C4-2B (cell line): Measurements from ENCODE around the gene AGAP1.

Experiments
- H3K27ac ChIP-seq: fragments of 450-650 bp; 2 replicates; pipeline ENCODE4 v1.5.1; 2017
- CTCF ChIP-seq: fragments of 450-650 bp; conservative IDR thresholded peaks from 2 replicates; pipeline ENCODE4 v1.5.1; 2017; ENCODE audit warnings: mild to moderate bottlenecking
- ZFX ChIP-seq: fragments of 450-650 bp; IDR thresholded peaks from 2 replicates; pipeline ENCODE4 v1.6.1; 2017

AGAP1 gene

DNA sequence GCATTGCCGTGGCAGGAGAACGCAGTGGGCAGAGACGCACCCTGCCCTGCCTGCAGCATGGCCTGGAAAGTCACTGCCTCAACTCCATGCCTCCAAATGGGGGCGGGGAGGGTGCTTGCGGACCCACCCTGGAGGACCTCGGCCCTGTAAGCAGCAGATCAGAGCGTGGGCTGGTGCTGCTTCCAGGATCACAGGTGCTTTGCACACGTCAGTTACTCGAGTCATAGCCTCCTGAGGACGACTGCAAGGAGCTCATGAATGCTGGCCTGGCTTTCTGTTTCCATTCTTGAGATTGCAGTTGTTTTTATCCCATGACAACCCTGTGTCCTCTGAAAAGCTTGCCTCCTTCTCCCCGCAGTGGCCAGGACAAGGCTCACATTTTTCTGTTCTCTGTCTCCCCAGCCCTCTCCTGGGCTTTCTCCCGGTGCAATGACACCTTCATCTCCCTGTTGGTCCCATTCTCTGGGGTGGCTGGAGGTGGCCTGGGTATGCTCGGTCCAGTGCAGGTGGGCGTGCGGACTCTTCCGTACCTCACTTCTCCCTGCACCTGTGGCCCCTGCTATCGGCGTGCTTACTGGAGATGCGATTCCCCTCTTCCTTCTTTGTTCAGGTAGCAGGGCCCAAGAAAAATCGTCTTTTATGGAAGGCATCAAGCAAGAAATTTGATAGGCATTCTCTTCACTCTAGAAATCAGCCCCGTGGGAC, 466.3 kb downstream of the AGAP1 start:
- TF ChIP-seq CTCF (no peak), ZFX (no peak)

DNA sequence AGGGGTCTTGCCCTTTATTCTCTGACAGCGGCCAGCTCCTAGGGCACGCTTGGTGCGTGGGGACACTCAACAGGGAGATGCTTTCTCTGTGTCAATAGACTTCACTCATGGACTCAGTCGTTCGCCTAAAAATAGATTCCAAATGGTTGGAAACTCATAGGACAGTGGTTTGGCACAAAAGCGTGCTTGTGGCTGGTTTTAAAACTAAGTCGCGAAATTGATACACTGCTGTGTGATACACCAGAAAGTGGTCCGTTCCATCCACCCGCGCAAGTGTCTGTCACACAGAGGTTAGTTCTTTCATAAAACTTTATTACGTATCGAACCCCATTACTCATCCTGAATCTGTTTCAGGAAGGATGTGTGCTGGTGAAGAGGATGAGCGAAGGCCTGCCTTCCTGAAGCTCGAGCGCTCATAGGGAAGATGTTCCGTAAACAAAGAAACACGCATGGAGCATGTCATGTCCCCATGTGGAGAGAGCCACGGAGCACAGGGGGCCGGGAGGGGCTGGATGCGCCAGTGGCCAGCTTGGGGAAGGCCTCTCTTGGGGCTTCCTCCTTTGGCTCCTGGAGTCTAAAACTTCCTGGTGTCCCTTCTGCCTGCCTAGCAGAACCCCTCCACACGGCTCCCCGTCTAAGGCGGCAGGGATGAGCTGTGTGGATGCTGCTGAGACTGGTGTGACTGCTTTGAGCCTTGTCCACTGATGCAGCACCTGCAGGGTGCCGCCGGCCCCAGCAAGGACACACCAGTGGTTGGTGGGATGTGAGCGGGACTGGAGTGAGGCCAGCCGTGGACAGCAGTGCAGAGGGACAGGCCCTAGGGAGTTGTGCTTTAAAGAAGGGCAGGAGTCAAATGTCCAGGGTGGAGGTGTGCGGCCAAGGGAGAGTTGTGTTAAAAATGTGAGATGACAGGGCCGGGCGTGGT, 467.1 kb downstream of the AGAP1 start:
- TF ChIP-seq CTCF = no peak
- TF ChIP-seq ZFX = no peak
- no peak overlapping the region for H3K27ac ChIP-seq

More for the DNA sequence above, 466.3 kb downstream of the AGAP1 start:
- no peak overlapping the region for H3K27ac ChIP-seq

- no peak overlapping the region for H3K27ac ChIP-seq
- no peak for TF ChIP-seq ZFX
- TF ChIP-seq CTCF = no peak
Observed at GRCh38 chr2:235961711-235962110, 467.9 kb downstream of the AGAP1 start.

GRCh38 chr2:235963853-235964577, 470.2 kb downstream of the AGAP1 start:
- TF ChIP-seq ZFX (no peak), CTCF (no peak)
- H3K27ac ChIP-seq = no peak overlapping the region

GRCh38 chr2:235964787-235965390, 471.0 kb downstream of the AGAP1 start:
- no peak overlapping the region for H3K27ac ChIP-seq
- TF ChIP-seq CTCF = no peak
- TF ChIP-seq ZFX = no peak

- TF ChIP-seq CTCF (no peak), ZFX (no peak)
- no peak overlapping the region for H3K27ac ChIP-seq
Observed at GRCh38 chr2:235966396-235966795, 472.6 kb downstream of the AGAP1 start.
